Measurements from ENCODE around the gene MSH5. TPM values are rescaled to one million over a fixed set of nuclear protein-coding genes. Genes with fewer than 3 reads are reported as not detected.

MSH5 gene
- total and polyA plus RNA-seq, 9 of the 15 experiments (the other 6 are each of a cell fraction or from before 2014, with no cell fraction given), result 12.5 to 104 (median 46.6) TPM

GRCh38 chr6:31702819-31703716 is 36.7 kb upstream of the MSH5 start, which contains the start of gene ABHD16A (continued):
- TF ChIP-seq ZNF124 (CRISPR knock-in tag; IDR thresholded peaks at IDR 0.05), result no peak
- no peak for TF ChIP-seq RBM22 (IDR thresholded peaks at IDR 0.05; ENCODE audit: low read depth, low read length, poor library complexity, severe bottlenecking)
- TF ChIP-seq CBFA2T3 (IDR thresholded peaks at IDR 0.05), result no peak; the same call in 1 of the 2 replicates
- peak; percentile 99 for TF ChIP-seq CHD1 (IDR thresholded peaks at IDR 0.05; ENCODE audit: low read length)
- TF ChIP-seq KLF16 (IDR thresholded peaks at IDR 0.05), result peak; percentile 90
- peak; percentile 7 for TF ChIP-seq ARHGAP35 (IDR thresholded peaks at IDR 0.05; ENCODE audit: partially characterized antibody)
- no peak for TF ChIP-seq ZNF551 (CRISPR knock-in tag; IDR thresholded peaks at IDR 0.05)
- peak; percentile 94 for TF ChIP-seq ARID4B (CRISPR knock-in tag; IDR thresholded peaks at IDR 0.05)
- no peak for TF ChIP-seq ZNF311 (CRISPR knock-in tag; IDR thresholded peaks at IDR 0.05)
- TF ChIP-seq NUFIP1 (IDR thresholded peaks at IDR 0.05; ENCODE audit: partially characterized antibody), result peak; percentile 84
- peak in 1 of 2 experiments; percentile 91; a peak in 2 of 4 replicates for TF ChIP-seq HDAC1 (IDR thresholded peaks at IDR 0.05)
- peak; percentile 62; the same call in 1 of the 2 replicates for TF ChIP-seq FOSL1 (tag; conservative IDR thresholded peaks at IDR 0.05)
- TF ChIP-seq ZFPM2 (CRISPR knock-in tag; IDR thresholded peaks at IDR 0.05), result no peak; the same call in 1 of the 2 replicates
- peak; percentile 95 for TF ChIP-seq TCF7L2 (IDR thresholded peaks at IDR 0.05; ENCODE audit: low read depth, low read length)
- 0 out of 2 replicates have a peak, but pooled peaks have one; percentile 16 for TF ChIP-seq SMARCA5 (IDR thresholded peaks at IDR 0.05)
- TF ChIP-seq ZNF232 (CRISPR knock-in tag; IDR thresholded peaks at IDR 0.05), result peak; percentile 30; the same call in 1 of the 2 replicates
- no peak for TF ChIP-seq CREBBP (IDR thresholded peaks at IDR 0.05; ENCODE audit: low read depth, low read length)
- no peak for TF ChIP-seq THRA (IDR thresholded peaks at IDR 0.05)
- no peak for TF ChIP-seq POLR3G (IDR thresholded peaks at IDR 0.05; ENCODE audit: extremely low read depth, insufficient read length, insufficient replicate concordance)
- peak; percentile 49 to 78; a peak in 2 of 4 replicates for TF ChIP-seq RCOR1 (IDR thresholded peaks at IDR 0.05; ENCODE audit: borderline replicate concordance in 1 of 2, low read depth in 2 of 2, low read length in 2 of 2)
- peak; percentile 80 for TF ChIP-seq TAF1 (IDR thresholded peaks at IDR 0.05; ENCODE audit: control insufficient read depth, extremely low read depth, insufficient read depth, low read length, severe bottlenecking)
